ENCODE data around the gene DNAJC4.

Gene DNAJC4

GRCh38 chr11:64230171-64230984 is at the start of gene DNAJC4:
TSS of gene DNAJC4 (plus strand) at chr11:64230548. CDS start at chr11:64230855, 307 bp downstream.
- in situ Hi-C loops (cut with MboI; ENCODE audit: low sequenced_read_pairs, unreplicated experiment) = no loop called here
- peak; percentile 92 for DNase-seq (ENCODE audit: low spot score)
- TF ChIP-seq CTCF (IDR thresholded peaks at IDR 0.05; ENCODE audit: borderline replicate concordance, control extremely low read depth, extremely low read depth, insufficient read depth, missing control alignments) = no peak

- no peak for TF ChIP-seq CTCF (IDR thresholded peaks at IDR 0.05; ENCODE audit: borderline replicate concordance, control extremely low read depth, extremely low read depth, insufficient read depth, missing control alignments)
- no peak for DNase-seq (ENCODE audit: low spot score)
- in situ Hi-C loops (cut with MboI; ENCODE audit: low sequenced_read_pairs, unreplicated experiment) = no loop called here
These were observed 49.5 kb upstream of the DNAJC4 start for GRCh38 chr11:64180891-64181290.

- TF ChIP-seq CTCF (IDR thresholded peaks at IDR 0.05; ENCODE audit: borderline replicate concordance, control extremely low read depth, extremely low read depth, insufficient read depth, missing control alignments) = no peak
- DNase-seq (ENCODE audit: low spot score) = peak; percentile 61
- in situ Hi-C loops (cut with MboI; ENCODE audit: low sequenced_read_pairs, unreplicated experiment) = no loop called here
These were observed 48.6 kb upstream of the DNAJC4 start for GRCh38 chr11:64181506-64182411.

GRCh38 chr11:64183890-64184289 is 46.5 kb upstream of the DNAJC4 start:
- TF ChIP-seq CTCF (IDR thresholded peaks at IDR 0.05; ENCODE audit: borderline replicate concordance, control extremely low read depth, extremely low read depth, insufficient read depth, missing control alignments) = no peak
- no peak for DNase-seq (ENCODE audit: low spot score)

GRCh38 chr11:64185175-64185692 is 45.1 kb upstream of the DNAJC4 start:
- no peak for TF ChIP-seq CTCF (IDR thresholded peaks at IDR 0.05; ENCODE audit: borderline replicate concordance, control extremely low read depth, extremely low read depth, insufficient read depth, missing control alignments)
- in situ Hi-C loops (cut with MboI; ENCODE audit: low sequenced_read_pairs, unreplicated experiment) = no loop called here
- no peak for DNase-seq (ENCODE audit: low spot score)

More at GRCh38 chr11:64183890-64184289, 46.5 kb upstream of the DNAJC4 start:
- in situ Hi-C loops (cut with MboI; ENCODE audit: low sequenced_read_pairs, unreplicated experiment) = no loop called here
